ENCODE results near the gene LRRC4.

LRRC4 gene

GRCh38 chr7:128056901-128057300 lies 25.7 kb upstream of the LRRC4 start:
- TF ChIP-seq PKNOX1 (IDR thresholded peaks at IDR 0.05) (no peak), FOXA1 (IDR thresholded peaks at IDR 0.05) (no peak)
- CTCF ChIA-PET: interaction anchor here (1.0 kb wide), 1 partner anchor 15 kb away, joined by 3 read pairs; no protein-coding TSS in a partner anchor
- DNase-seq (ENCODE audit: extremely low spot score): no peak
- POLR2A ChIA-PET: no interaction called here

- no peak for TF ChIP-seq ELF4 (IDR thresholded peaks at IDR 0.05)
- no peak for TF ChIP-seq TARDBP (IDR thresholded peaks at IDR 0.05)
- TF ChIP-seq CTBP1 (IDR thresholded peaks at IDR 0.05; ENCODE audit: borderline replicate concordance): no peak
- no peak for TF ChIP-seq BHLHE40 (IDR thresholded peaks at IDR 0.05; ENCODE audit: borderline replicate concordance)
- TF ChIP-seq PKNOX1 (IDR thresholded peaks at IDR 0.05): no peak
- no peak for TF ChIP-seq ARNT (IDR thresholded peaks at IDR 0.05)
- no peak for TF ChIP-seq HDGF (IDR thresholded peaks at IDR 0.05; ENCODE audit: borderline replicate concordance)
- TF ChIP-seq L3MBTL2 (conservative IDR thresholded peaks at IDR 0.05): no peak
- TF ChIP-seq NFRKB (IDR thresholded peaks at IDR 0.05): no peak
- no peak for TF ChIP-seq ZNF384 (IDR thresholded peaks at IDR 0.05)
- TF ChIP-seq SUZ12 (IDR thresholded peaks at IDR 0.05): no peak
- TF ChIP-seq LEF1 (IDR thresholded peaks at IDR 0.05; ENCODE audit: borderline replicate concordance): no peak
- TF ChIP-seq SP1 (IDR thresholded peaks at IDR 0.05): no peak
- TF ChIP-seq FOXK2 (IDR thresholded peaks at IDR 0.05): no peak
- TF ChIP-seq FOXM1 (IDR thresholded peaks at IDR 0.05; ENCODE audit: borderline replicate concordance): no peak
- TF ChIP-seq FOXA1 (IDR thresholded peaks at IDR 0.05): no peak
- DNase-seq (ENCODE audit: extremely low spot score): no peak
- ChIA-PET CTCF (no interaction called here), POLR2A (no interaction called here)
Measured at GRCh38 chr7:128055637-128056036, 24.4 kb upstream of the LRRC4 start.

GRCh38 chr7:128054511-128054910 lies 23.3 kb upstream of the LRRC4 start:
- POLR2A ChIA-PET: no interaction called here
- no peak for TF ChIP-seq ZNF384 (IDR thresholded peaks at IDR 0.05)
- TF ChIP-seq CTBP1 (IDR thresholded peaks at IDR 0.05; ENCODE audit: borderline replicate concordance): no peak
- no peak for TF ChIP-seq NFRKB (IDR thresholded peaks at IDR 0.05)
- no peak for TF ChIP-seq SUZ12 (IDR thresholded peaks at IDR 0.05)
- no peak for TF ChIP-seq ARNT (IDR thresholded peaks at IDR 0.05)
- TF ChIP-seq PKNOX1 (IDR thresholded peaks at IDR 0.05): no peak
- TF ChIP-seq HDGF (IDR thresholded peaks at IDR 0.05; ENCODE audit: borderline replicate concordance): no peak
- no peak for TF ChIP-seq BHLHE40 (IDR thresholded peaks at IDR 0.05; ENCODE audit: borderline replicate concordance)
- no peak for TF ChIP-seq ELF4 (IDR thresholded peaks at IDR 0.05)
- no peak for TF ChIP-seq TARDBP (IDR thresholded peaks at IDR 0.05)
- TF ChIP-seq FOXM1 (IDR thresholded peaks at IDR 0.05; ENCODE audit: borderline replicate concordance): no peak
- CTCF ChIA-PET: no interaction called here
- no peak for DNase-seq (ENCODE audit: extremely low spot score)

- ChIA-PET POLR2A (no interaction called here), CTCF (no interaction called here)
- no peak for TF ChIP-seq ELF4 (IDR thresholded peaks at IDR 0.05)
- no peak for TF ChIP-seq BHLHE40 (IDR thresholded peaks at IDR 0.05; ENCODE audit: borderline replicate concordance)
- TF ChIP-seq ARNT (IDR thresholded peaks at IDR 0.05): no peak
- no peak for TF ChIP-seq FOXA1 (IDR thresholded peaks at IDR 0.05)
- TF ChIP-seq SP1 (IDR thresholded peaks at IDR 0.05): no peak
- TF ChIP-seq SUZ12 (IDR thresholded peaks at IDR 0.05): no peak
- TF ChIP-seq ZNF384 (IDR thresholded peaks at IDR 0.05): no peak
- TF ChIP-seq HDGF (IDR thresholded peaks at IDR 0.05; ENCODE audit: borderline replicate concordance): no peak
- no peak for TF ChIP-seq PKNOX1 (IDR thresholded peaks at IDR 0.05)
- no peak for TF ChIP-seq NFRKB (IDR thresholded peaks at IDR 0.05)
- TF ChIP-seq L3MBTL2 (conservative IDR thresholded peaks at IDR 0.05): no peak
- no peak for TF ChIP-seq TARDBP (IDR thresholded peaks at IDR 0.05)
- TF ChIP-seq FOXK2 (IDR thresholded peaks at IDR 0.05): no peak
- TF ChIP-seq CTBP1 (IDR thresholded peaks at IDR 0.05; ENCODE audit: borderline replicate concordance): no peak
- no peak for TF ChIP-seq FOXM1 (IDR thresholded peaks at IDR 0.05; ENCODE audit: borderline replicate concordance)
- TF ChIP-seq LEF1 (IDR thresholded peaks at IDR 0.05; ENCODE audit: borderline replicate concordance): no peak
- no peak for DNase-seq (ENCODE audit: extremely low spot score)
Measured at GRCh38 chr7:128053991-128054390, 22.8 kb upstream of the LRRC4 start.

- TF ChIP-seq PKNOX1 (IDR thresholded peaks at IDR 0.05) (no peak), NFRKB (IDR thresholded peaks at IDR 0.05) (no peak), ARNT (IDR thresholded peaks at IDR 0.05) (no peak), TARDBP (IDR thresholded peaks at IDR 0.05) (no peak), ZNF384 (IDR thresholded peaks at IDR 0.05) (no peak)
- no peak for DNase-seq (ENCODE audit: extremely low spot score)
- ChIA-PET CTCF (interaction anchor here (1.0 kb wide), 1 partner anchor 17 kb away, joined by 3 read pairs; no protein-coding TSS in a partner anchor), POLR2A (no interaction called here)
Measured at GRCh38 chr7:128053023-128053422, 21.8 kb upstream of the LRRC4 start.

GRCh38 chr7:128052404-128052803 lies 21.2 kb upstream of the LRRC4 start:
- no peak for TF ChIP-seq NFRKB (IDR thresholded peaks at IDR 0.05)
- CTCF ChIA-PET: interaction anchor here (0.6 to 1.0 kb wide), 2 partner anchors 17 to 1092 kb away, joined by 3 read pairs; partner anchors contain the start of gene TSPAN33
- POLR2A ChIA-PET: no interaction called here
- DNase-seq (ENCODE audit: extremely low spot score): no peak
